IMR-90 (cell line): ENCODE measurements around the gene ELOVL2. TPM values are rescaled to one million over a fixed set of nuclear protein-coding genes. Genes with fewer than 3 reads are reported as not detected.

Source experiments
- ATAC-seq: fragments of 200-7000 bp; cut with Tn5 transposase; 2 replicates; pipeline ENCODE4 v1.9.1; 2020; ENCODE audit warnings: low read depth, mild to moderate bottlenecking, moderate library complexity
- BruUV-seq: library from RNA; stranded (reverse); fragments of 400-500 nt; replicated peaks from 2 replicates; lab custom pipeline; 2021; lab: Mats Ljungman, UMichigan
- CTCF ChIA-PET: fragments of 300-600 bp; formaldehyde crosslinking; extraction: SDS; loops from one replicate; lab custom pipeline; 2021; ENCODE audit warnings: antibody characterized with exemption; lab: Yijun Ruan, JAX
- POLR2A ChIA-PET: fragments of 300-600 bp; sonication (Branson Sonifier 250); formaldehyde crosslinking; loops from one replicate; lab custom pipeline; 2022; ENCODE audit warnings: antibody characterized with exemption; ENCODE audit not compliant: unreplicated experiment; lab: Charles Lee
- DNase-seq: peaks from one replicate; pipeline ENCODE4 v3.0.0; 2013
- H2AFZ ChIP-seq: replicated peaks from 2 replicates; pipeline ENCODE3; 2013; ENCODE audit warnings: low read length, mild to moderate bottlenecking; ENCODE audit not compliant: poor library complexity
- H2AK5ac ChIP-seq: 2 replicates; pipeline ENCODE4 v1.6.1; 2013; ENCODE audit warnings: low read depth, low read length, inconsistent platforms
- H2AK9ac ChIP-seq: replicated peaks from 2 replicates; pipeline ENCODE3; 2013; ENCODE audit warnings: mild to moderate bottlenecking, low read depth, low read length, moderate library complexity; ENCODE audit not compliant: poor library complexity
- H2BK120ac ChIP-seq: 2 replicates; pipeline ENCODE4 v1.6.1; 2013; ENCODE audit warnings: low read depth, low read length, inconsistent platforms
- H2BK15ac ChIP-seq: 3 replicates; pipeline ENCODE4 v1.6.1; 2013; ENCODE audit warnings: low read depth, low read length, inconsistent platforms
- H2BK20ac ChIP-seq: 2 replicates; pipeline ENCODE4 v1.6.1; 2013; ENCODE audit warnings: low read depth, mild to moderate bottlenecking, inconsistent platforms, low read length, moderate library complexity
- H2BK5ac ChIP-seq: 2 replicates; pipeline ENCODE4 v1.6.1; 2013; ENCODE audit warnings: mild to moderate bottlenecking, low read depth, low read length, inconsistent platforms; ENCODE audit not compliant: poor library complexity, severe bottlenecking
- H3K14ac ChIP-seq: replicated peaks from 2 replicates; pipeline ENCODE4 v1.6.1; 2013; ENCODE audit warnings: low read depth, low read length, inconsistent platforms
- H3K18ac ChIP-seq: 2 replicates; pipeline ENCODE4 v1.6.1; 2013; ENCODE audit warnings: low read depth, low read length, control low read depth
- H3K23ac ChIP-seq: 2 replicates; pipeline ENCODE4 v1.6.1; 2013; ENCODE audit warnings: low read depth, low read length, inconsistent platforms
- H3K27ac ChIP-seq: 2 replicates; pipeline ENCODE4 v1.5.1; 2013; ENCODE audit warnings: mild to moderate bottlenecking, control low read depth, low read length; ENCODE audit not compliant: insufficient read depth
- H3K27me3 ChIP-seq: 2 replicates; pipeline ENCODE4 v1.6.1; 2013; ENCODE audit warnings: low read length; ENCODE audit not compliant: control insufficient read depth, insufficient read depth
- H3K36me3 ChIP-seq: 2 replicates; pipeline ENCODE4 v1.6.1; 2013; ENCODE audit warnings: low read length, mixed read lengths; ENCODE audit not compliant: control insufficient read depth, insufficient read depth
- H3K4ac ChIP-seq: 2 replicates; pipeline ENCODE4 v1.6.1; 2013; ENCODE audit warnings: low read depth, low read length, inconsistent platforms
- H3K4me1 ChIP-seq: 2 replicates; pipeline ENCODE4 v1.6.1; 2013; ENCODE audit warnings: low read length, mixed read lengths; ENCODE audit not compliant: control insufficient read depth, insufficient read depth
- H3K4me2 ChIP-seq: 2 replicates; pipeline ENCODE4 v1.6.1; 2013; ENCODE audit warnings: low read depth, mild to moderate bottlenecking, control low read depth, low read length, moderate library complexity
- H3K4me3 ChIP-seq: 2 replicates; pipeline ENCODE4 v1.5.1; 2013; ENCODE audit warnings: low read depth, mild to moderate bottlenecking, control low read depth, low read length, moderate library complexity; ENCODE audit not compliant: insufficient read depth
- H3K56ac ChIP-seq: 2 replicates; pipeline ENCODE4 v1.6.1; 2013; ENCODE audit warnings: low read length, inconsistent platforms; ENCODE audit not compliant: insufficient read depth; ENCODE audit errors: extremely low read depth
- H3K79me1 ChIP-seq, 2 experiments: 2 replicates each; pipeline ENCODE4 v1.6.1; 2013; ENCODE audit warnings: low read length in 2 of 2, inconsistent platforms in 1 of 2, low read depth in 1 of 2
- H3K9ac ChIP-seq: 2 replicates; pipeline ENCODE4 v1.6.1; 2013; ENCODE audit warnings: low read depth, low read length, control low read depth
- H3K9me1 ChIP-seq: 2 replicates; pipeline ENCODE4 v1.6.1; 2013; ENCODE audit warnings: low read length, inconsistent platforms; ENCODE audit not compliant: insufficient read depth
- H3K9me3 ChIP-seq: 2 replicates; pipeline ENCODE4 v1.6.1; 2013; ENCODE audit warnings: low read length; ENCODE audit not compliant: control insufficient read depth, insufficient read depth
- H4K20me1 ChIP-seq: 2 replicates; pipeline ENCODE4 v1.6.1; 2013; ENCODE audit warnings: low read length, inconsistent platforms; ENCODE audit not compliant: insufficient read depth
- H4K5ac ChIP-seq: 2 replicates; pipeline ENCODE4 v1.6.1; 2013; ENCODE audit warnings: mild to moderate bottlenecking, low read depth, low read length, control low read depth
- H4K8ac ChIP-seq, 2 experiments: 2 replicates each; pipeline ENCODE4 v1.6.1; 2013; ENCODE audit warnings: low read depth in 2 of 2, low read length in 2 of 2, control low read depth in 1 of 2, inconsistent platforms in 1 of 2
- H4K91ac ChIP-seq: 2 replicates; pipeline ENCODE4 v1.6.1; 2013; ENCODE audit warnings: low read depth, low read length, inconsistent platforms; ENCODE audit not compliant: insufficient read depth
- BHLHE40 ChIP-seq: fragments of 150-350 bp; IDR thresholded peaks from 2 replicates; pipeline ENCODE4 v1.6.1; 2016; ENCODE audit warnings: mild to moderate bottlenecking, low read depth, low read length
- CEBPB ChIP-seq: IDR thresholded peaks from 2 replicates; pipeline ENCODE4 v1.6.1; 2012; ENCODE audit warnings: low read depth, low read length, improper control_type of control experiment
- CHD1 ChIP-seq: IDR thresholded peaks from 2 replicates; pipeline ENCODE4 v1.6.1; 2012; ENCODE audit warnings: low read depth, low read length, improper control_type of control experiment
- CTCF ChIP-seq: conservative IDR thresholded peaks from 2 replicates; pipeline ENCODE4 v1.5.1; 2012; ENCODE audit warnings: mild to moderate bottlenecking, low read depth, low read length, improper control_type of control experiment
- ELK1 ChIP-seq: fragments of 150-350 bp; IDR thresholded peaks from 2 replicates; pipeline ENCODE4 v1.6.1; 2016; ENCODE audit warnings: low read depth, mild to moderate bottlenecking, low read length, moderate library complexity, borderline replicate concordance
- FOS ChIP-seq: fragments of 150-350 bp; IDR thresholded peaks from 2 replicates; pipeline ENCODE4 v1.6.1; 2016; ENCODE audit warnings: low read depth, low read length
- MAFK ChIP-seq: IDR thresholded peaks from 2 replicates; pipeline ENCODE4 v1.6.1; 2012; ENCODE audit warnings: low read depth, low read length, improper control_type of control experiment
- MAZ ChIP-seq: IDR thresholded peaks from 2 replicates; pipeline ENCODE4 v1.6.1; 2012; ENCODE audit warnings: low read depth, mild to moderate bottlenecking, low read length, improper control_type of control experiment, moderate library complexity, borderline replicate concordance
- MXI1 ChIP-seq: IDR thresholded peaks from 2 replicates; pipeline ENCODE4 v1.6.1; 2012; ENCODE audit warnings: low read depth, mild to moderate bottlenecking, low read length, moderate library complexity, borderline replicate concordance
- NFE2L2 ChIP-seq: fragments of 150-350 bp; IDR thresholded peaks from 2 replicates; pipeline ENCODE4 v1.6.1; 2016; ENCODE audit warnings: low read depth, mild to moderate bottlenecking, low read length
- POLR2A ChIP-seq: IDR thresholded peaks from 2 replicates; pipeline ENCODE4 v1.6.1; 2012; ENCODE audit warnings: mild to moderate bottlenecking, low read depth, low read length
- RAD21 ChIP-seq: IDR thresholded peaks from 2 replicates; pipeline ENCODE4 v1.6.1; 2012; ENCODE audit warnings: low read length, improper control_type of control experiment
- RCOR1 ChIP-seq: IDR thresholded peaks from 2 replicates; pipeline ENCODE4 v1.6.1; 2012; ENCODE audit warnings: mild to moderate bottlenecking, low read length, improper control_type of control experiment; ENCODE audit not compliant: insufficient replicate concordance
- RFX5 ChIP-seq: IDR thresholded peaks from 2 replicates; pipeline ENCODE4 v1.8.0; 2012; ENCODE audit warnings: low read depth, mild to moderate bottlenecking, low read length, moderate library complexity
- SMC3 ChIP-seq: fragments of 150-350 bp; IDR thresholded peaks from 2 replicates; pipeline ENCODE4 v1.6.1; 2016; ENCODE audit warnings: low read depth, mild to moderate bottlenecking, antibody characterized with exemption, low read length, moderate library complexity
- USF2 ChIP-seq: fragments of 150-350 bp; IDR thresholded peaks from 2 replicates; pipeline ENCODE4 v1.6.1; 2017; ENCODE audit warnings: mild to moderate bottlenecking, antibody characterized with exemption, low read length, low read depth
- WGBS, 2 experiments: methylation state at CpG; one replicate each; pipeline versions ENCODE4 v1.1.5 to v1.1.7; 2013; ENCODE audit warnings: missing lambda C conversion rate in 2 of 2; ENCODE audit not compliant: insufficient read length in 1 of 2; ENCODE audit errors: extremely low coverage in 2 of 2; 5-methylcytosine and 5-hydroxymethylcytosine counted together
- dilution Hi-C: fragments of 300-500 bp; cut with HindIII; formaldehyde crosslinking; loops from one replicate; pipeline ENCODE4 v1.14.3; 2018; ENCODE audit warnings: low sequenced_read_pairs; ENCODE audit not compliant: unreplicated experiment
- in situ Hi-C: fragments of 300-500 bp; cut with MboI; formaldehyde crosslinking; loops from 3 replicates; pipeline ENCODE4 v1.14.3; 2019; ENCODE audit warnings: low sequenced_read_pairs, inconsistent platforms, mixed read lengths
- intact Hi-C: fragments of 100-400 bp; cut with micrococcal nuclease; formaldehyde crosslinking; loops from 2 replicates; pipeline ENCODE4 v1.10.0; 2022
- polyA plus RNA-seq, 3 experiments: library from polyadenylated mRNA; depleted of rRNA; stranded (reverse); fragments of >200 nt; gene quantifications; 2 replicates each; pipeline ENCODE4 v1.2.3, GENCODE V29; 2012; ENCODE audit warnings: low replicate concordance in 1 of 3
- total RNA-seq: library from RNA; depleted of rRNA; stranded (reverse); fragments of >200 nt; gene quantifications from 2 replicates; pipeline ENCODE4 v1.2.3, GENCODE V29; 2012

The ELOVL2 gene
- total and polyA plus RNA-seq, 2 of the 4 experiments (the other 2 are of a cell fraction) = 6.3 to 7.9 TPM

- H3K56ac ChIP-seq = no peak overlapping the region
- H3K4ac ChIP-seq = no peak overlapping the region
- H3K18ac ChIP-seq = no peak overlapping the region
- no peaks in the 10 kb centered on the region for H4K20me1 ChIP-seq
- no peak overlapping the region for H3K4me2 ChIP-seq
- intact Hi-C loops (no loop called here), in situ Hi-C loops (no loop called here), dilution Hi-C loops (no loop called here)
- no peak for TF ChIP-seq MAFK
- TF ChIP-seq SMC3 = no peak
- no peak for TF ChIP-seq CHD1
- TF ChIP-seq USF2 = no peak
- no peak for TF ChIP-seq CEBPB
- no peak for TF ChIP-seq CTCF
- no peak for TF ChIP-seq POLR2A
- TF ChIP-seq BHLHE40 = no peak
- TF ChIP-seq RAD21 = no peak
- TF ChIP-seq RCOR1 = no peak
- TF ChIP-seq MAZ = no peak
- no peak for TF ChIP-seq FOS
- no peak for TF ChIP-seq NFE2L2
- no peak for TF ChIP-seq RFX5
- TF ChIP-seq ELK1 = no peak
- no peak for TF ChIP-seq MXI1
- no peak overlapping the region for H3K4me3 ChIP-seq
- H2BK120ac ChIP-seq = no peak overlapping the region
- H3K36me3 ChIP-seq = no peaks in the 10 kb centered on the region
- no peak overlapping the region for H2BK20ac ChIP-seq
- H3K9me3 ChIP-seq = no peaks in the 10 kb centered on the region
- H3K79me1 ChIP-seq = no peaks in the 10 kb centered on the region; a peak in 1 of 4 replicates
- H2BK15ac ChIP-seq = no peak overlapping the region
- no peak overlapping the region for H3K14ac ChIP-seq
- no peak overlapping the region for H3K9ac ChIP-seq
- no peak overlapping the region for H2AK5ac ChIP-seq
- no TSS peak for BruUV-seq
- ChIA-PET POLR2A (no interaction called here), CTCF (interaction anchor here (1.3 kb wide), 1 partner anchor 73 kb away, joined by 3 read pairs; no protein-coding TSS in a partner anchor)
- ATAC-seq (no peak), DNase-seq (no peak)
- H2BK5ac ChIP-seq = no peak overlapping the region
- H4K91ac ChIP-seq = no peak overlapping the region
- H3K27me3 ChIP-seq = no peaks in the 10 kb centered on the region
- no peak overlapping the region for H4K8ac ChIP-seq
- H2AFZ ChIP-seq = no peak overlapping the region
- WGBS, 2 experiments = no CpG with 5 or more reads among the region's 4 CpGs
- no peaks in the 10 kb centered on the region for H3K9me1 ChIP-seq
- H2AK9ac ChIP-seq = no peak overlapping the region
- H3K27ac ChIP-seq = no peak overlapping the region
- H3K4me1 ChIP-seq = peaks cover 1% of the 10 kb centered on the region; the same call in 1 of the 2 replicates
- H3K23ac ChIP-seq = no peak overlapping the region
- no peak overlapping the region for H4K5ac ChIP-seq
These were observed 16.5 kb downstream of the ELOVL2 start for GRCh38 chr6:11027565-11028110.
